ENCODE data around the gene FADS6. TPM values are rescaled to one million over a fixed set of nuclear protein-coding genes. Genes with fewer than 3 reads are reported as not detected.

The FADS6 gene
- total and polyA plus RNA-seq, 2 of the 13 experiments (the other 11 are each of a cell fraction or from before 2014, with no cell fraction given) = 0.11 TPM

DNA sequence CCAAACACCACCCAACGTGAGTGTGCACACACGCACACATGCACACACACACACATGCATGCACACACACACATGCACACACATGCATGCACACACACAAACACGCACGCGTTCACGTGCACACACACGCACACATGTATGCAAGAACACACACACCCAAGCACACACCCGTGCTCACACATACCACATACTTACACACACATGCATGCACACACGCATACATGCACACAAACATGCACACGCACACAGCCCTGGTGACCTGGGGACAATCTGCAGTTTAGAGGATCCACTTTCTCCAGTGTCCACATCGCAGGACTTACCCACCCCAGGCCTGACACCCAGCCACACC, 23.4 kb upstream of the FADS6 start:
- Histone ChIP-seq H3K9ac (ENCODE audit: insufficient read depth, low read depth, low read length) (no peak overlapping the region), H3K4me3 (replicated peaks in 1 of 3; ENCODE audit: insufficient read depth in 1 of 3, low read depth in 2 of 3, low read length in 3 of 3) (no peak overlapping the region), H4K20me1 (ENCODE audit: insufficient read depth, low read length) (no peaks in the 10 kb centered on the region), H3K9me3 (ENCODE audit: low read length) (no peaks in the 10 kb centered on the region), H3K27ac (ENCODE audit: extremely low read length, insufficient read depth, low read length) (no peak overlapping the region), H3K79me2 (ENCODE audit: insufficient read depth, low read length) (no peaks in the 10 kb centered on the region), H3K4me2 (ENCODE audit: low read depth, low read length) (no peak overlapping the region), H3K36me3 (replicated peaks in 1 of 2; ENCODE audit: control insufficient read depth in 1 of 2, insufficient read depth in 2 of 2, low read length in 2 of 2) (no peaks in the 10 kb centered on the region), H3K27me3 (ENCODE audit: control insufficient read depth in 1 of 2, insufficient read depth in 2 of 2, low read length in 2 of 2) (peaks cover 8 to 46% of the 10 kb centered on the region in 2 experiments), H3K4me1 (ENCODE audit: insufficient read depth, low read length) (peaks cover 29% of the 10 kb centered on the region), H2AFZ (ENCODE audit: low read length) (no peak overlapping the region)
- in situ Hi-C loops (cut with HindIII; ENCODE audit: extremely low pct_ligation_motif_present, low pct_unique_long_range_greater_than_20kb) = loop anchor here (5.0 kb wide), 1 partner anchor 90 kb away; no protein-coding TSS in a partner anchor
- TF ChIP-seq NBN (conservative IDR thresholded peaks at IDR 0.05) = 0 out of 2 replicates have a peak, but pooled peaks have one; percentile 68
- 0 out of 2 replicates have a peak, but pooled peaks have one; percentile 39 for TF ChIP-seq ZNF207 (IDR thresholded peaks at IDR 0.05; ENCODE audit: borderline replicate concordance)
- TF ChIP-seq, protein P1, sequence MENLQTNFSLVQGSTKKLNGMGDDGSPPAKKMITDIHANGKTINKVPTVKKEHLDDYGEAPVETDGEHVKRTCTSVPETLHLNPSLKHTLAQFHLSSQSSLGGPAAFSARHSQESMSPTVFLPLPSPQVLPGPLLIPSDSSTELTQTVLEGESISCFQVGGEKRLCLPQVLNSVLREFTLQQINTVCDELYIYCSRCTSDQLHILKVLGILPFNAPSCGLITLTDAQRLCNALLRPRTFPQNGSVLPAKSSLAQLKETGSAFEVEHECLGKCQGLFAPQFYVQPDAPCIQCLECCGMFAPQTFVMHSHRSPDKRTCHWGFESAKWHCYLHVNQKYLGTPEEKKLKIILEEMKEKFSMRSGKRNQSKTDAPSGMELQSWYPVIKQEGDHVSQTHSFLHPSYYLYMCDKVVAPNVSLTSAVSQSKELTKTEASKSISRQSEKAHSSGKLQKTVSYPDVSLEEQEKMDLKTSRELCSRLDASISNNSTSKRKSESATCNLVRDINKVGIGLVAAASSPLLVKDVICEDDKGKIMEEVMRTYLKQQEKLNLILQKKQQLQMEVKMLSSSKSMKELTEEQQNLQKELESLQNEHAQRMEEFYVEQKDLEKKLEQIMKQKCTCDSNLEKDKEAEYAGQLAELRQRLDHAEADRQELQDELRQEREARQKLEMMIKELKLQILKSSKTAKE (CRISPR knock-in tag; IDR thresholded peaks at IDR 0.05; ENCODE audit: borderline replicate concordance) = 0 out of 2 replicates have a peak, but pooled peaks have one; percentile 10
- TF ChIP-seq CREM (IDR thresholded peaks at IDR 0.05) = no peak
- TF ChIP-seq CREM (CRISPR knock-in tag; IDR thresholded peaks at IDR 0.05) = no peak
- TF ChIP-seq, protein P2, sequence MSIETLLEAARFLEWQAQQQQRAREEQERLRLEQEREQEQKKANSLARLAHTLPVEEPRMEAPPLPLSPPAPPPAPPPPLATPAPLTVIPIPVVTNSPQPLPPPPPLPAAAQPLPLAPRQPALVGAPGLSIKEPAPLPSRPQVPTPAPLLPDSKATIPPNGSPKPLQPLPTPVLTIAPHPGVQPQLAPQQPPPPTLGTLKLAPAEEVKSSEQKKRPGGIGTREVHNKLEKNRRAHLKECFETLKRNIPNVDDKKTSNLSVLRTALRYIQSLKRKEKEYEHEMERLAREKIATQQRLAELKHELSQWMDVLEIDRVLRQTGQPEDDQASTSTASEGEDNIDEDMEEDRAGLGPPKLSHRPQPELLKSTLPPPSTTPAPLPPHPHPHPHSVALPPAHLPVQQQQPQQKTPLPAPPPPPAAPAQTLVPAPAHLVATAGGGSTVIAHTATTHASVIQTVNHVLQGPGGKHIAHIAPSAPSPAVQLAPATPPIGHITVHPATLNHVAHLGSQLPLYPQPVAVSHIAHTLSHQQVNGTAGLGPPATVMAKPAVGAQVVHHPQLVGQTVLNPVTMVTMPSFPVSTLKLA (IDR thresholded peaks at IDR 0.05) = peak; percentile 84
- intact Hi-C loops (cut with micrococcal nuclease; ENCODE audit: unreplicated experiment) = no loop called here
- FAIRE-seq = peak; percentile 56
- ChIA-PET CTCF (ENCODE audit: low intra/inter-chr PET ratio, low total read pairs) (no interaction called here), POLR2A (interaction anchor here (1.0 kb wide), 1 partner anchor 44 kb away, joined by 3 read pairs; the partner anchor contains the start of gene FDXR)
- DNase-seq (ENCODE audit: low spot score) = no peak
- 64% methylated on average over 11 of the region's 11 CpGs for WGBS (ENCODE audit: low lambda C conversion rate)
- no peak for ATAC-seq
- no TSS peak for BruUV-seq (replicated peaks)
